GM18907 (cell line): Measurements from ENCODE around the gene COASY.

Experiments
- ATAC-seq: cut with Tn5 transposase; IDR thresholded peaks from one replicate; pipeline ENCODE4 v1.9.1; 2021; ENCODE audit warnings: mild to moderate bottlenecking, moderate library complexity; ENCODE audit not compliant: unreplicated experiment

The COASY gene

DNA sequence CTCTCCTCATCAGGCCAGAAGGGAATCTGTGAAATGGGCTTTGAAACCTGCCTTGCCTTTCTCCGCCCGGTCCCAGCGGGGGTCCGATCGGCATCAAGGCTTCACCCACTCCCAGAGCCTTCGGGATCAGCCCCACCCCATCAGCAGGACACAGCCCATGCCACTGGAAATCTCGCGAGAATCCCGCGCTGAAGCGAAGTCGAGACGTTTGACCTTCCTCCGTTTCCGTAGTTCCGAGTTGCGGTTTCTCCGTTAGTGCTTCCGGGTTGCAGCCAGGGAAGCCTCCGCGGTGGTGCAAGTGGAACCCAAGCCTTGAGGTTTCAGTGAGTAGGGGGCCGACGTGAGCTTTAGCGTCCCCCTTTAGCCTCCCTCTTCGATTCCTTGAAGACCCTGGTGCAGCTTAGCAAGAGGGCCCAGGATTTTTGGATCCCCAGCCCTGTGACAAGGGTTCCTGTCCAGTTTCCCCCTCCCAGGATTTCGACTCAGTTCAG lies at the start of gene COASY:
TSS of gene COASY (plus strand) at position 252 of the 491 bp plus-strand sequence. CDS start 475 bp downstream, outside the sequence.
- ATAC-seq = peak; percentile 51

DNA sequence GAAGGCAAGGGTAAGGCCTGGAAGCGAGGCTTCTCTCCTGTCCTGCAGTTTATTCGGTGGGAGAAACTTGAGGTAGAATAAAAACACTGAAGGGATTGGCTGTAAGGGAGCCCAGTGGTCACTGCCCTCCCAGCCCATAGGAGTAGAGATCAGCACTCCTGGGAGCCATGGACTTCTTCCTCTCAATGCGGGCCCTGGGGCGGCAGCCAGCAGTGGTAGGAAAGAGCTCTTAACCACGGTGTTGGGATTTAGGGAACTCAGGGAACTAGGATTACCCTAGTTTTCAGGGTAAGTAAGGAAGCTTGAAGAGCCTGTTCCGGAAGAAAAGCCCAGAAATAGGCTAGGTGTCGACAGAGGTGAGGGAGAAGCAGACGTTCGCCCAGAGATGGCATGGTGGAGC lies 49.7 kb upstream of the COASY start:
- ATAC-seq = no peak

DNA sequence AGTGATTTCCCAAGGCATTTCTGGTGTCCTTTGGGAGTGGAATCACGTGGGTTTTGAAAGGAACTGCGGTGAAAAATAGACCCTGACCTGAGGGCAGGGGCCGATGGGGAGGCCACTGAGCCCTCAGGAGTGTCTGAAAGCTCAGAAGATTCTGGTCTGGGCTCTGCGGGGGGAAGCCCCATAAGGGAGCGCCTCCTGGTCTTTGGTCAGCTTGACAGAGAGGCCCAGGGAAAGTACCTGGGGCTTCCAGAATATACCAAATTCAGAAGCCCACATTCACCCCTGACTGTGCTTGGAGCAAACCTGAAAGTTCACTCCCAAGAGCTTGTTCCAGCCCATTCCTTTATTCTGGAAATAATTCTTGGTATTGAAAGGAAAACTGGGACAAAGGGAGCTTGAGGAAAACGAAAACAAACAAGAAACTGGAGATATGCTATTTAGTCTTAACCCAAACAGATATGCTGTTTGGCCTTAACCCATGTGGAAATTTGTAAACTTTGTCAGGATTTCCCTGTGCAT lies 49.2 kb upstream of the COASY start:
- no peak for ATAC-seq

GRCh38 chr17:42513686-42514085 lies 48.3 kb upstream of the COASY start:
- no peak for ATAC-seq

DNA sequence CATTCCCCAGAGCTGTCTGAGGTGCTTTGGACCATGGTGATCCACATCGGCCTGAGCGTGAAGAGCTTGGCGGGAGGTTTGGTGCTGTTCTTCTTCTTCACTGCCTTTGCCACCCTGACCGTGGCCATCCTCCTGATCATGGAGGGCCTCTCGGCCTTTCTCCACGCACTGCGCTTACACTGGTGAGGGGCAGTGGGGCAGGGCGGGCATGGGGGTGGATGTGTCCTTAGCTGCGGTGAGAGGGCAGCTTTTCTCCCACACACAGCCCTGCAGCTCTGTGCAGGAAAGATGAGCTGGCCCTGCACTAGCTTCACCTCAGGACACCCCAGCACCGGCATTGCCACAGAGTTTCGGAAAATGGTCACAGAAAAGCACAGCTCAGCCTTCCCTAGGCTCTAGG lies 47.7 kb upstream of the COASY start:
- ATAC-seq = no peak

GRCh38 chr17:42514867-42515266 lies 47.1 kb upstream of the COASY start:
- ATAC-seq = no peak

- ATAC-seq = no peak
Observed at GRCh38 chr17:42517516-42517915, 44.4 kb upstream of the COASY start.

- ATAC-seq = no peak
Observed at GRCh38 chr17:42518046-42518754, 43.7 kb upstream of the COASY start.

GRCh38 chr17:42518755-42519545 lies 43.0 kb upstream of the COASY start:
- ATAC-seq = no peak

DNA sequence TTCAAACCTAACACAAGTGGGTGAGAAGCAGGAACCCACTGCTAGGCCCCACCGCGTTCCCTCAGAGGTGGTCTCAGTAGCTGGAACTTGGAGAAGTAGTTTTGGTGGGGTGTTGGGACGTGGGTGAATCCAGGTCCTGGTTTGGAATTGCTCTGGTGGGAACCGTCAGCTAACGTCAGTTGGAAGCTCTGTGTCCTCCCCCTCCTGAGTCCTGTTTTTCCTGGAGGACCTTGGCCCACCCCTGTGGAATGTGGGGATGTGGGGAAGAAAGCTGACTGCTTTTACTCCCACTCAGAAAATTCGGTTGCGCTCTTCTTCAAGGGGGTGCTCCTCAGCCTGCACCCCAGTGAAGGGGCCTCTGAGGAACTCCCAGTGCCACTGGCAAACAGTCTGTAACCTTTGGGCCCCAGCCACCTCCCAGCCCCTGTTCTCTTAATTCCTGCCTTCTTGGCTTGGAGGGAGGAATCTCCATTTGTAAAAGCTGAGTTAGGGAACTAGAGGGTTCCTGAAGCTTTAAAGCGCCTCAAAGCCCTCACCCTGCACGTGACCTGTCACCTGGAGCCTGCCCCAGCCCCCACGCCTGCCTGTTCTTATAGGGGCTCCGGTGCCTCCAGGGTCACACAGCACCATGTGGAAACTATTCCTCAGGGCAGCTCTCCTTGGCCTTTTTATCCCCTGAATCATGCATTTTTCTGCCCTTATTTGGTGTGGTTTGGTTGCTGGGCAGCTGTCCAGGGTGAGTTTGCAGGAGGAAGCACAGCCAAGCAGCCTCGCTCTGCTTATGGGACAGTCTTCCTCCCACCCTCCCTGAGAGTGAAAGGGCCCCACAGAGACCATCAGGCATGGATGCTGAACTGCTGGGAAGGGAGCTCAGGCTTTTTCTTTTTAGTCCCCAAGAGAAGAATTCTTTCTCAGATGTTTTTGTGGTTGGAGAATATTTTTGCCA lies 42.1 kb upstream of the COASY start:
- no peak for ATAC-seq

DNA sequence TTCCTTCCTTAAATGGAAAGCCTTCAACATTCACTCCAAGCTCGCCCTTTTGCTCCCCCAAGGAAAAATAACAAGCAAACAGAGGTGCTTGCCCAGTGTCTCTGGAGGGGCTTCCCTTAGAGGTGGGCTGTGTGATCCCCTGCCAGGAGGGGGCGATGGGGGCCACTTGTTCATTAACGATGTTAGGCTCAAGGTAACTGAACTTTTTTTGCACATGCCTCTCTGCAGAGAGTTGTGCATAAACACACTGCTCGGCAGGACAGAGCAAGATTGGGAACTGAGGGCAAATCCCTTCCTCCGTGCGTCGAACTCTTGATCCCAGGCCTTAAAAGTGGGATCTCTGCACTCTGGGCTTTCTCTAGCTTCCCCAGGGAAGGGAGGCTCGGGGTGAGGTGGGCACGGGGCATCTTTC lies 41.4 kb upstream of the COASY start:
- ATAC-seq = no peak

DNA sequence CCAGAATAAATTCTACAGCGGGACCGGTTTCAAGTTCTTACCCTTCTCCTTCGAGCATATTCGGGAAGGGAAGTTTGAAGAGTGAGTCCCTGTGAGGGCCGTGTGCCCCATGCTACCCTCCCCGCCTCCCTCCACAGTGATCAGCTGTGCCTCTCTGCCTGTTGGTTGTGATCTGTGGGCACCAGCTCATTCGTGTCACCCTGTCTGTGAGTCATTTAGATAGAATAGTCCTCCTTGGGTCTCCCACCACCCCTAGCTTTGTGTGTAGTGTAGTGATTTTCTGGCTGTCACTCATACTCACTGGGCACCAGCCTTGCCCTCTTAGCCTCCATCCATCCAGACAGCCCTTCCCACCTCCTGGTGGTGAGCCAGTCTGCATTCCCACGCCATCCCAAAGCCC lies 40.9 kb upstream of the COASY start:
- no peak for ATAC-seq

- no peak for ATAC-seq
Observed at GRCh38 chr17:42521666-42522262, 40.2 kb upstream of the COASY start.

DNA sequence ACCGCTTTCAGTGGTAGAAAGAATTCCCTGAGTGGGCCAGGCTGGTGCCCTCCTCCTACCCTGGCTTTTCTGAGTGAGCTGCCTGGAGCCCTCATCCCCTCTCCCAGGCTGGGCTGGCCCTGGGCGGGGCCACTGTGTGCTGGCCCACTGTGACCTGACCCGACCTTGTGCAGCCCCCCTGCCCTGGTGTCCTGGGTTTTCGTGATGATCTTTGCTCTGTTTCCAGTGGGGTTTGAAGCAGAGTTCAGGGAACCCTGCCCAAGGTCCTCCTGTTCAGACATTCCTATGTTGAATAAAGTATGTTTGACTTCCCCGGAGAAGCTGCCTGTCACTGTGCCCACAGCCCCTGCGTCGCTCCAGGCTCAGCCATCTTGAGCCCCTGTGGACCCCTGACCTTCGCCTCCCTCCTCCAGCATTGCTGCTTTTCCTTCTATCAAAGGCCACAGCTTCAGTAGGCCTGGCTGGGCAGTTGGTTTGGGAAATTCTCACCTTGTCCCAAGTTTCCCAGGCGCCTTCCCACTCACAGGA lies 39.6 kb upstream of the COASY start:
- ATAC-seq = no peak

GRCh38 chr17:42522798-42523278 lies 39.1 kb upstream of the COASY start:
- no peak for ATAC-seq

DNA sequence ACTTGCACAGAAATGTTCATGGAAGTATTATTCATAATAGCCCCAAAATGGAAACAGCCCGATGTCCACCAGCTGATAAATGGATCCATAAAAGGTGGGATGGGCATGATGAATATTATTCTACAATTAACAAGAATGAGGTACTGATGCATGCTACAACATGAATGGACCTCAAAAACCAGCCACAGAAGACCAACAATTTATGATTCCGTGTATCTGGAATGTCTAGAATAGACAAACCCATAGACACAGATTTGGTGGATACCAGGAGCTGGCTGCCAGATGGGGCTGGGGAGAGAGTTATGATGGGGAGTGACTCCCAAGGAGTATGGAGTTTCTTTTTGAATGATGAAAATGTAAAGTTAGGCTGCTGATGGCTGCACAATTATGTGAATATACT lies 36.7 kb upstream of the COASY start:
- no peak for ATAC-seq

DNA sequence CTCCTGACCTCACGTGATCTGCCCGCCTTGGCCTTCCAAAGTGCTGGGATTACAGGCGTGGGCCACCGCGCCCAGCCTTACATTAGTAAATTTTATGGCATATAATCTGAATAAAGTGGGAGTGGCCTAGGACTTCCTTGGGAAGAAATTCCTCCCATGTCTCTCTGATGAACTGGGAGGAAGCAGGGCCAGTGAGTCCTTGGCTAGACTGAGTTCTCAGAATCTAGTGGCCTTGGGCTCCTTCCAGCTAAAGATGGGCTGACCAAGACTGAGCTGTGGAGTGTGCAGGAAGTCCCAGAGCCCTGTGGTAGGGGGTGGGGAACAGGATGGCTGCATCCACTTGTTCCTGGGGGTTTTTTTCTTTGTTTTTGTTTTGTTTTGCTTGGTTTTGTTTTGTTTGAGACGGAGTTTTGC lies 35.9 kb upstream of the COASY start:
- ATAC-seq = no peak

DNA sequence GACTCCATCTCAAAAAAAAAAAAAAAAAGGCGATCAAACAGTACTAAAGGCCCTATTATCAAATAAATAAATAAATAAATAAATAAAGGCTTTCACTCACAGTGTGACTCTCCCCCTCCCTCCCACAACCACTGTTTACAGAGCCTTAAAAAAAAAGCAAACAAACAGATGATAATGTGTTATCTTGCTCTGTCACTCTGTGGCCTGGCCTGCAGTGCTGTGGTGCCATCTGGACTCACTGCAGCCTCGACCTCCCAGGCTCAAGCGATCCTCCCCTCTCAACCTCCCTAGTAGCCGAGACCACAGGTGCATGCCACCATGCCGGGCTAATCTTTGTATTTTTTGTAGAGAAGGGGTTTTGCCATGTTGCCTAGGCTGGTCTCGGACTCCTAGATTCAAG lies 34.0 kb upstream of the COASY start:
- ATAC-seq = no peak

- no peak for ATAC-seq
Observed at GRCh38 chr17:42529061-42529460, 32.9 kb upstream of the COASY start.

DNA sequence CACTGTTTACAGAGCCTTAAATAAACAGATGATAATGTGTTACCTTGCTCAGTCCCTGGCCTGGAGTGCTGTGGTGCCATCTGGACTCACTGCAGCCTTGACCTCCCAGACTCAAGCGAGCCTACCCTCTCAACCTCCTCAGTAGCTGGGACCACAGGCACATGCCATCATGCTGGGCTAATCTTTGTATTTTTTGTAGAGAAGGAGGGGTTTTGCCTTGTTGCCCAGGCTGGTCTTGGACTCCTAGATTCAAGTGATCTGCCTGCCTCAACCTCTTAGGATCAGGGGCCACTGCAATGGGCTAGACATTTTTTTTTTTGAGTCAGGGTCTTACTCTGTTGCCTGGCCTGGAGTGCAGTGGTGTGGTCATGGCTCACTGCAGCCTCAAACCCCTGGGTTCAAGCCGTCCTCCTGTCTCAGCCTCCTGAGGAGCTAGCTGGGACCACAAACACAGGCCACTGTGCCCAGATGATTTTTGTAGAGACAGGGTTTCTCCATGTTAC lies 30.9 kb upstream of the COASY start:
- no peak for ATAC-seq
